Measurements from ENCODE around the gene ZFHX3.

The ZFHX3 gene

GRCh38 chr16:73060892-73061490, 13.1 kb upstream of the ZFHX3 start:
- TF ChIP-seq CTCF (IDR thresholded peaks at IDR 0.05; ENCODE audit: low read depth, low read length) = no peak
- Histone ChIP-seq H3K36me3 (no peaks in the 10 kb centered on the region), H3K9me3 (no peaks in the 10 kb centered on the region), H3K4me3 (ENCODE audit: low read depth, low read length) (peak overlapping the region; percentile 67), H3K4me1 (peaks cover 5% of the 10 kb centered on the region), H3K27me3 (no peaks in the 10 kb centered on the region)
- no peak for DNase-seq

GRCh38 chr16:73059779-73060615, 12.1 kb upstream of the ZFHX3 start:
- Histone ChIP-seq H3K27me3 (no peaks in the 10 kb centered on the region), H3K9me3 (no peaks in the 10 kb centered on the region), H3K36me3 (no peaks in the 10 kb centered on the region), H3K4me1 (peaks cover 5% of the 10 kb centered on the region), H3K4me3 (ENCODE audit: low read depth, low read length) (peak overlapping the region; percentile 67)
- TF ChIP-seq CTCF (IDR thresholded peaks at IDR 0.05; ENCODE audit: low read depth, low read length) = no peak
- DNase-seq = no peak

DNA sequence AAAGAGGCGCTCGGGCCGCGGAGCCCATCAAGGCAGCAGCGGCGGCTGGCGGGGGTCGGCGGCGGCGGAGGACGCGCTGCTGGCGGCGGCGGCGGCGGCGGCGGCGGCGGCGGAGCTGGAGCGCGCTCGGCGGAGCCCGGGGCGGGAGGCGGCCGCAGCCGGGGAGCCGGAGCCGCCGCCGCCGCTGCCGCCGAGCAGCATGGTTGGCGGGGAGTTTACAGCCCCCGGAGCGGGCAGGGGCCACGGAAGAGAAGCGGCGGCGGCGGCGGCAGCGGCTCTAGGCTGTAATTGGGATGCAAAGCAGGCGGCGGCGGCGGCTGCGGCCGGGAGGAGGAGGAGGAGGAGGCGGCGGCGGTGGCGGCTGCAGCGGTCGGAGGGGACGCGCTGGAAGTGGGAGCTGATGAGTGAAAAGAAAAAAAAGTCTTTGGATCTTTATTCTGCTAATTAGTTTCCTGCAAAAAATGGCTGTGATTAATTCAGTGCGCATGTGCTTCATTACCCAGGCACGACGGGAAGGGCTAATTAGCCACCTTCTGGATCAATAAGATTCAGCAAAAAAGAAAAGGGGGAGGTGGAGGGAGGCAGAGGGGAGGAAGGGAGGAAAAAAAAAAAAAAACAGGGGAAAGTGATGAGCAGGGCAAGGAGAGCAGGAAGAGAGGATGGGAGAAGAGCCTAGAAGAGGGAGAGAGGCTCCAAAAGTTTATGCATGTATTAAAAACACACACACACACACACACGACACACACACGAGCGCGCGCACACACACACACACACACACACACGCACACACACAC, 10.9 kb upstream of the ZFHX3 start:
- peak overlapping the region; percentile 67 for H3K4me3 ChIP-seq (ENCODE audit: low read depth, low read length)
- H3K36me3 ChIP-seq = no peaks in the 10 kb centered on the region
- no peak for TF ChIP-seq CTCF (IDR thresholded peaks at IDR 0.05; ENCODE audit: low read depth, low read length)
- DNase-seq = peak; percentile 76
- H3K4me1 ChIP-seq = peaks cover 5% of the 10 kb centered on the region
- H3K27me3 ChIP-seq = no peaks in the 10 kb centered on the region
- H3K9me3 ChIP-seq = no peaks in the 10 kb centered on the region

DNA sequence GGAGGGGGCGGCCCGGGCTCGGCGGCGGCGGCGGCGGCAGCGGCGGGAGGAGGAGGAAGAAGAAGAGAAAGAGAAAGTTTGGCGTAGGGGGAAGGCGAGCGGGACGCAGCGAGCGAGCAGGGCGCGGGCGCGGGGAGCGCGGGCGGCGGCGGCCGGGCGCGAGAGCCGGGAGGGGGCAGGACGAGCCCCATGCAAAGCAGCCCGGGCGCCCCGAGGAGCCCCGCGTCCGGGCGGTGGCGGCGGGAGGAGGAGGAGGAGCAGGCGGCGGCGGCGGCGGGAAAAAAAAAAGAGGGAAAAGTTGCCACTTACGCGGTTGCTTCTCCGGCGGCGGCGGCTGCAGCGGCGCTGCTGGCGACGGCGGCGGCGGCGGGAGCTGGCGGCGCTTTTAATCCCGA, 10.3 kb upstream of the ZFHX3 start:
- H3K9me3 ChIP-seq = no peaks in the 10 kb centered on the region
- no peaks in the 10 kb centered on the region for H3K27me3 ChIP-seq
- no peak for TF ChIP-seq CTCF (IDR thresholded peaks at IDR 0.05; ENCODE audit: low read depth, low read length)
- peak; percentile 54 for DNase-seq
- H3K4me1 ChIP-seq = peaks cover 10% of the 10 kb centered on the region
- no peaks in the 10 kb centered on the region for H3K36me3 ChIP-seq
- H3K4me3 ChIP-seq (ENCODE audit: low read depth, low read length) = peak overlapping the region; percentile 67

DNA sequence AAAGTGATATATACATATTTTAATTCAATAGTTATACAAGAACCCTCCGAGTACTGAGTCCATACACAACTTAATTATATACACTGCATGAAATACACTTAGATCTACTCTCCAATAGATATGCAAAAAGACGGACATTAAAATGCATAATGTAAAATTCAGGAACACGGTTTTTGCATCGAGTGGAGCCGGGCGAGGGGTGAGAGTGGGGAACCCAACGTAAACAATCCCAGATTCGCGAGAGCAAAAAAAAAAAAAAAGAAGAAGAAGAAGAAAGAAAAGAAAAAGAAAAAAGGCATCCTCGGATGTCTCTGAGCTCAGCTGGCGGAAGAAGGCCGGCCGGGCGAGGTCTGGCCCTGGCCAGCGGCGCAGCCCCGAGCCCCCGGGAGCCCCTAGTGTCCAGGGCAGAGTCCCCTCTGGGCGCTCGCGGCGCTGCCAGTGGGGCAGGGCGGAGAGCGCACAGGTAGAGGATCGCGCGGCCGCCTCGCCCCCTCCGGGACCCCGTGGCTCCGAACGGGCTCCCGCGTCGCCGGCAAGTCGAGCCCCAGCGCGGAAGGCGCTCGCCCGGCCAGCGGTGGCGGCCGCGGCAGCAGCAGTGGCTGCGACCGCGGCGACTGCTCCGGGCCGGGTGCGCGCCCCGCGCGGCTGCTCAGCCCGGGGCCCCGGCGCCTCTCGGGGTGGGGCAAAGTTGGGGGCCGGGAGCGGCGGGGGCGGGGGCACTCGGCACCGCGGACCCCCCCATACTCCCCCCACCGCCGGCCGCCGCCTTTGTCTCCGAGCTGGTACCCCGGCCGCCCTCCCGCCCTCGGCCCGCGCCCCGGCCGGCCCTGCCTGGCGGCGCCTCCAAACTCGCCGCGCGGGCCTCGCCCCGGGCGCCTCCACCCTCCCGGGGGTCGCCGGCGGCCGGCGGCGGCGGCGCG, 9.6 kb upstream of the ZFHX3 start:
- no peaks in the 10 kb centered on the region for H3K36me3 ChIP-seq
- peak; percentile 30 for TF ChIP-seq CTCF (IDR thresholded peaks at IDR 0.05; ENCODE audit: low read depth, low read length)
- peak overlapping the region; percentile 73 for H3K4me3 ChIP-seq (ENCODE audit: low read depth, low read length)
- peak; percentile 66 for DNase-seq
- no peaks in the 10 kb centered on the region for H3K27me3 ChIP-seq
- H3K4me1 ChIP-seq = peaks cover 12% of the 10 kb centered on the region
- no peaks in the 10 kb centered on the region for H3K9me3 ChIP-seq

Measured in BE2C (cell line).